IPS DF 6.9 (cell line): ENCODE measurements around the gene KLK15.

Experiments
- DNase-seq: peaks from one replicate; pipeline ENCODE4 v3.0.0-alpha.2; 2013; ENCODE audit warnings: low read depth, low spot score
- H3K27ac ChIP-seq: one replicate; pipeline ENCODE4 v1.5.1; 2013; ENCODE audit warnings: low read length, control low read depth
- H3K27me3 ChIP-seq: 2 replicates; pipeline ENCODE4 v1.6.1; 2013; ENCODE audit warnings: mild to moderate bottlenecking, low read length; ENCODE audit not compliant: control insufficient read depth, insufficient read depth
- H3K36me3 ChIP-seq: 2 replicates; pipeline ENCODE4 v1.6.1; 2013; ENCODE audit warnings: low read length; ENCODE audit not compliant: control insufficient read depth, insufficient read depth
- H3K4me1 ChIP-seq: 2 replicates; pipeline ENCODE4 v1.6.1; 2013; ENCODE audit warnings: low read length; ENCODE audit not compliant: control insufficient read depth, insufficient read depth
- H3K4me3 ChIP-seq: 2 replicates; pipeline ENCODE4 v1.5.1; 2013; ENCODE audit warnings: mild to moderate bottlenecking, low read length
- H3K9me3 ChIP-seq: 2 replicates; pipeline ENCODE4 v1.6.1; 2013; ENCODE audit warnings: low read length, inconsistent platforms; ENCODE audit not compliant: control insufficient read depth, insufficient read depth
- WGBS: extraction: QIAGEN DNeasy Blood & Tissue Kit; methylation state at CpG from one replicate; pipeline ENCODE4 v1.1.7; 2013; ENCODE audit warnings: mixed read lengths, missing lambda C conversion rate; ENCODE audit not compliant: insufficient read length, insufficient coverage; 5-methylcytosine and 5-hydroxymethylcytosine counted together

KLK15 gene

DNA sequence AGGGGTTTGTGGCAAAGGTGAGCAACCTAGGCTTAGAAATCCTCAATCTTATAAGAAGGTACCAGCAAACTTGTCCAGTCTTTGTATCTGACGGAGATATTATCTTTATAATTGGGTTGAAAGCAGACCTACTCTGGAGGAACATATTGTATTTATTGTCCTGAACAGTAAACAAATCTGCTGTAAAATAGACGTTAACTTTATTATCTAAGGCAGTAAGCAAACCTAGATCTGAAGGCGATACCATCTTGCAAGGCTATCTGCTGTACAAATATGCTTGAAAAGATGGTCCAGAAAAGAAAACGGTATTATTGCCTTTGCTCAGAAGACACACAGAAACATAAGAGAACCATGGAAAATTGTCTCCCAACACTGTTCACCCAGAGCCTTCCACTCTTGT is 36.1 kb upstream of the KLK15 start:
- no peaks in the 10 kb centered on the region for H3K4me1 ChIP-seq
- no CpG with 5 or more reads among the region's 4 CpGs for WGBS
- H3K36me3 ChIP-seq, result no peaks in the 10 kb centered on the region
- H3K27me3 ChIP-seq, result no peaks in the 10 kb centered on the region
- no peak overlapping the region for H3K4me3 ChIP-seq
- no peak overlapping the region for H3K27ac ChIP-seq
- H3K9me3 ChIP-seq, result no peaks in the 10 kb centered on the region; the same call in 1 of the 2 replicates
- DNase-seq, result no peak

DNA sequence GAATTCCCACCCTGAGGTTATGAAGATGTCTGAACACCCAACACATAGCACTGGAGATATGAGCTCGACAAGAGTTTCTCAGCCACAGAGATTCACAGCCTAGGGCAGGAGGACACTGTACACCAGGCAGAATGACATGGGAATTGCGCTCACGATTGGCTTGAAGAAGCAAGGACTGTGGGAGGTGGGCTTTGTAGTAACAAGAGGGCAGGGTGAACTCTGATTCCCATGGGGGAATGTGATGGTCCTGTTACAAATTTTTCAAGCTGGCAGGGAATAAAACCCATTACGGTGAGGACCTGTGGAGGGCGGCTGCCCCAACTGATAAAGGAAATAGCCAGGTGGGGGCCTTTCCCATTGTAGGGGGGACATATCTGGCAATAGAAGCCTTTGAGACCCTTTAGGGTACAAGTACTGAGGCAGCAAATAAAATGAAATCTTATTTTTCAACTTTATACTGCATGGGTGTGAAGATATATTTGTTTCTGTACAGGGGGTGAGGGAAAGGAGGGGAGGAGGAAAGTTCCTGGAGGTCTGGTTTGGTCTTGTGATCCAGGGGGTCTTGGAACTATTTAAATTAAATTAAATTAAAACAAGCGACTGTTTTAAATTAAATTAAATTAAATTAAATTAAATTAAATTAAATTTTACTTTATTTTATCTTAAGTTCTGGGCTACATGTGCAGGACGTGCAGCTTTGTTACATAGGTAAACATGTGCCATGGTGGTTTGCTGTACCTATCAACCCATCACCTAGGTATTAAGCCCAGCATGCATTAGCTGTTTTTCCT is 28.3 kb upstream of the KLK15 start:
- Histone ChIP-seq H3K36me3 (no peaks in the 10 kb centered on the region), H3K27ac (no peak overlapping the region), H3K4me3 (no peak overlapping the region), H3K9me3 (peaks cover 6% of the 10 kb centered on the region), H3K4me1 (no peaks in the 10 kb centered on the region), H3K27me3 (no peaks in the 10 kb centered on the region)
- no CpG with 5 or more reads among the region's 7 CpGs for WGBS
- DNase-seq, result no peak

DNA sequence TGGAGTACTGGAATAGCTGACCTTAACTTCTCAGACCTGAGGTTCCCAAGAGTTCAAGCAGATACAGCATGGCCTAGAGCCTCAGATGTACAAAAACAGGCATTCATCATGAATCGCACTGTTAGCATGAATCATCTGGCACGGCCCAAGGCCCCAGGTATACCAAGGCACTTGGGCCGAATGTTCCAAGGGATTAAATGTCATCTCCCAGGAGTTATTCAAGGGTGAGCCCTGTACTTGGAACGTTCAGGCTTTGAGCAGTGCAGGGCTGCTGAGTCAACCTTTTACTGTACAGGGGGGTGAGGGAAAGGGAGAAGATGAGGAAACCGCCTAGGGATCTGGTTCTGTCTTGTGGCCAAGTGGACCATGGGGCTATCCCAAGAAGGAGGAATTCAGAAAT is 27.6 kb upstream of the KLK15 start:
- no peak overlapping the region for H3K4me3 ChIP-seq
- H3K27ac ChIP-seq, result no peak overlapping the region
- H3K36me3 ChIP-seq, result no peaks in the 10 kb centered on the region
- H3K27me3 ChIP-seq, result no peaks in the 10 kb centered on the region
- no peaks in the 10 kb centered on the region for H3K4me1 ChIP-seq
- no CpG with 5 or more reads among the region's 5 CpGs for WGBS
- no peak for DNase-seq
- peaks cover 6% of the 10 kb centered on the region; the same call in 1 of the 2 replicates for H3K9me3 ChIP-seq

DNA sequence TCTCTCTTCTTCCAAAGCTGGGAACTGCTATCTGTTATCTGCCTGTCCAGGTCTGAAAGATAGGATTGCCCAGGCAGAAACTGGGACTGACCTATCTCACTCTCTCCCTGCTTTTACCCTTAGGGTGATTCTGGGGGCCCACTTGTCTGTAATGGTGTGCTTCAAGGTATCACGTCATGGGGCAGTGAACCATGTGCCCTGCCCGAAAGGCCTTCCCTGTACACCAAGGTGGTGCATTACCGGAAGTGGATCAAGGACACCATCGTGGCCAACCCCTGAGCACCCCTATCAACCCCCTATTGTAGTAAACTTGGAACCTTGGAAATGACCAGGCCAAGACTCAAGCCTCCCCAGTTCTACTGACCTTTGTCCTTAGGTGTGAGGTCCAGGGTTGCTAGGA is 26.5 kb upstream of the KLK15 start:
- no peak for DNase-seq
- Histone ChIP-seq H3K4me1 (no peaks in the 10 kb centered on the region), H3K27ac (no peak overlapping the region), H3K4me3 (no peak overlapping the region), H3K27me3 (no peaks in the 10 kb centered on the region), H3K9me3 (peaks cover 6% of the 10 kb centered on the region), H3K36me3 (no peaks in the 10 kb centered on the region)
- WGBS, result no CpG with 5 or more reads among the region's 4 CpGs

DNA sequence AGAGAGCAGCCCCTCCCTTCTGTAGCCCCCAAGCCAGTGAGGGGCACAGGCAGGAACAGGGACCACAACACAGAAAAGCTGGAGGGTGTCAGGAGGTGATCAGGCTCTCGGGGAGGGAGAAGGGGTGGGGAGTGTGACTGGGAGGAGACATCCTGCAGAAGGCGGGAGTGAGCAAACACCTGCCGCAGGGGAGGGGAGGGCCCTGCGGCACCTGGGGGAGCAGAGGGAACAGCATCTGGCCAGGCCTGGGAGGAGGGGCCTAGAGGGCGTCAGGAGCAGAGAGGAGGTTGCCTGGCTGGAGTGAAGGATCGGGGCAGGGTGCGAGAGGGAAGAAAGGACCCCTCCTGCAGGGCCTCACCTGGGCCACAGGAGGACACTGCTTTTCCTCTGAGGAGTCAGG is 25.5 kb upstream of the KLK15 start:
- no peak overlapping the region for H3K27ac ChIP-seq

DNA sequence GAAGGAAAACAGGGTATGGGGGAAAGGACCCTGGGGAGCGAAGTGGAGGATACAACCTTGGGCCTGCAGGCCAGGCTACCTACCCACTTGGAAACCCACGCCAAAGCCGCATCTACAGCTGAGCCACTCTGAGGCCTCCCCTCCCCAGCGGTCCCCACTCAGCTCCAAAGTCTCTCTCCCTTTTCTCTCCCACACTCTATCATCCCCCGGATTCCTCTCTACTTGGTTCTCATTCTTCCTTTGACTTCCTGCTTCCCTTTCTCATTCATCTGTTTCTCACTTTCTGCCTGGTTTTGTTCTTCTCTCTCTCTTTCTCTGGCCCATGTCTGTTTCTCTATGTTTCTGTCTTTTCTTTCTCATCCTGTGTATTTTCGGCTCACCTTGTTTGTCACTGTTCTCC is 24.0 kb upstream of the KLK15 start:
- Histone ChIP-seq H3K4me3 (no peak overlapping the region), H3K27me3 (no peaks in the 10 kb centered on the region), H3K9me3 (peaks cover 6% of the 10 kb centered on the region), H3K27ac (no peak overlapping the region), H3K36me3 (no peaks in the 10 kb centered on the region), H3K4me1 (no peaks in the 10 kb centered on the region)
- WGBS, result no CpG with 5 or more reads among the region's 6 CpGs
- DNase-seq, result no peak

More for the DNA sequence above, 25.5 kb upstream of the KLK15 start:
- WGBS, result no CpG with 5 or more reads among the region's 7 CpGs
- no peaks in the 10 kb centered on the region for H3K27me3 ChIP-seq
- H3K36me3 ChIP-seq, result no peaks in the 10 kb centered on the region
- H3K4me3 ChIP-seq, result no peak overlapping the region
- peaks cover 6% of the 10 kb centered on the region for H3K9me3 ChIP-seq
- H3K4me1 ChIP-seq, result no peaks in the 10 kb centered on the region
- no peak for DNase-seq

DNA sequence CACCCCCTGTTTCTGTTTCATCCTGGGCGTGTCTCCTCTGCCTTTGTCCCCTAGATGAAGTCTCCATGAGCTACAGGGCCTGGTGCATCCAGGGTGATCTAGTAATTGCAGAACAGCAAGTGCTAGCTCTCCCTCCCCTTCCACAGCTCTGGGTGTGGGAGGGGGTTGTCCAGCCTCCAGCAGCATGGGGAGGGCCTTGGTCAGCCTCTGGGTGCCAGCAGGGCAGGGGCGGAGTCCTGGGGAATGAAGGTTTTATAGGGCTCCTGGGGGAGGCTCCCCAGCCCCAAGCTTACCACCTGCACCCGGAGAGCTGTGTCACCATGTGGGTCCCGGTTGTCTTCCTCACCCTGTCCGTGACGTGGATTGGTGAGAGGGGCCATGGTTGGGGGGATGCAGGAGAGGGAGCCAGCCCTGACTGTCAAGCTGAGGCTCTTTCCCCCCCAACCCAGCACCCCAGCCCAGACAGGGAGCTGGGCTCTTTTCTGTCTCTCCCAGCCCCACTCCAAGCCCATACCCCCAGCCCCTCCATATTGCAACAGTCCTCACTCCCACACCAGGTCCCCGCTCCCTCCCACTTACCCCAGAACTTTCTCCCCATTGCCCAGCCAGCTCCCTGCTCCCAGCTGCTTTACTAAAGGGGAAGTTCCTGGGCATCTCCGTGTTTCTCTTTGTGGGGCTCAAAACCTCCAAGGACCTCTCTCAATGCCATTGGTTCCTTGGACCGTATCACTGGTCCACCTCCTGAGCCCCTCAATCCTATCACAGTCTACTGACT is 21.4 kb upstream of the KLK15 start, which contains the start of gene KLK3:
Gene KLK3 (plus strand): TSS at position 280 of the 775 bp plus-strand sequence. CDS start 41 bp downstream, at position 321.
- no peaks in the 10 kb centered on the region for H3K36me3 ChIP-seq
- H3K27me3 ChIP-seq, result peaks cover 2% of the 10 kb centered on the region; the same call in 1 of the 2 replicates
- H3K27ac ChIP-seq, result no peak within 1 kb of the TSS
- H3K4me1 ChIP-seq, result no peaks in the 10 kb centered on the region
- no peak for DNase-seq
- WGBS, result no CpG with 5 or more reads among the region's 9 CpGs
- H3K9me3 ChIP-seq, result peaks cover under 1% of the 10 kb centered on the region
- no peak within 1 kb of the TSS for H3K4me3 ChIP-seq

DNA sequence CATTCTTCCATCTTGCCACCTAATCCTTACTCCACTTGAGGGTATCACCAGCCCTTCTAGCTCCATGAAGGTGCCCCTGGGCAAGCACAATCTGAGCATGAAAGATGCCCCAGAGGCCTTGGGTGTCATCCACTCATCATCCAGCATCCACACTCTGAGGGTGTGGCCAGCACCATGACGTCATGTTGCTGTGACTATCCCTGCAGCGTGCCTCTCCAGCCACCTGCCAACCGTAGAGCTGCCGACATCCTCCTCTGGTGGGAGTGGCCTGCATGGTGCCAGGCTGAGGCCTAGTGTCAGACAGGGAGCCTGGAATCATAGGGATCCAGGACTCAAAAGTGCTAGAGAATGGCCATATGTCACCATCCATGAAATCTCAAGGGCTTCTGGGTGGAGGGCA is 18.2 kb upstream of the KLK15 start:
- peaks cover 2% of the 10 kb centered on the region; the same call in 1 of the 2 replicates for H3K27me3 ChIP-seq
- WGBS, result no CpG with 5 or more reads among the region's 4 CpGs

DNA sequence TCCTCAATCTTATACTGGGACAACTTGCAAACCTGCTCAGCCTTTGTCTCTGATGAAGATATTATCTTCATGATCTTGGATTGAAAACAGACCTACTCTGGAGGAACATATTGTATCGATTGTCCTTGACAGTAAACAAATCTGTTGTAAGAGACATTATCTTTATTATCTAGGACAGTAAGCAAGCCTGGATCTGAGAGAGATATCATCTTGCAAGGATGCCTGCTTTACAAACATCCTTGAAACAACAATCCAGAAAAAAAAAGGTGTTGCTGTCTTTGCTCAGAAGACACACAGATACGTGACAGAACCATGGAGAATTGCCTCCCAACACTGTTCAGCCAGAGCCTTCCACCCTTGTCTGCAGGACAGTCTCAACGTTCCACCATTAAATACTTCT is 17.4 kb upstream of the KLK15 start:
- no CpG with 5 or more reads among the region's 3 CpGs for WGBS
- no peaks in the 10 kb centered on the region for H3K4me1 ChIP-seq
- DNase-seq, result no peak
- H3K4me3 ChIP-seq, result no peak overlapping the region
- H3K27me3 ChIP-seq, result peaks cover 2% of the 10 kb centered on the region; the same call in 1 of the 2 replicates
- no peaks in the 10 kb centered on the region; the same call in 1 of the 2 replicates for H3K9me3 ChIP-seq
- H3K27ac ChIP-seq, result no peak overlapping the region
- no peaks in the 10 kb centered on the region for H3K36me3 ChIP-seq

More for the DNA sequence above, 18.2 kb upstream of the KLK15 start:
- no peak overlapping the region for H3K4me3 ChIP-seq
- no peaks in the 10 kb centered on the region for H3K4me1 ChIP-seq
- no peak overlapping the region for H3K27ac ChIP-seq
- no peak for DNase-seq
- H3K9me3 ChIP-seq, result no peaks in the 10 kb centered on the region; the same call in 1 of the 2 replicates
- H3K36me3 ChIP-seq, result no peaks in the 10 kb centered on the region

DNA sequence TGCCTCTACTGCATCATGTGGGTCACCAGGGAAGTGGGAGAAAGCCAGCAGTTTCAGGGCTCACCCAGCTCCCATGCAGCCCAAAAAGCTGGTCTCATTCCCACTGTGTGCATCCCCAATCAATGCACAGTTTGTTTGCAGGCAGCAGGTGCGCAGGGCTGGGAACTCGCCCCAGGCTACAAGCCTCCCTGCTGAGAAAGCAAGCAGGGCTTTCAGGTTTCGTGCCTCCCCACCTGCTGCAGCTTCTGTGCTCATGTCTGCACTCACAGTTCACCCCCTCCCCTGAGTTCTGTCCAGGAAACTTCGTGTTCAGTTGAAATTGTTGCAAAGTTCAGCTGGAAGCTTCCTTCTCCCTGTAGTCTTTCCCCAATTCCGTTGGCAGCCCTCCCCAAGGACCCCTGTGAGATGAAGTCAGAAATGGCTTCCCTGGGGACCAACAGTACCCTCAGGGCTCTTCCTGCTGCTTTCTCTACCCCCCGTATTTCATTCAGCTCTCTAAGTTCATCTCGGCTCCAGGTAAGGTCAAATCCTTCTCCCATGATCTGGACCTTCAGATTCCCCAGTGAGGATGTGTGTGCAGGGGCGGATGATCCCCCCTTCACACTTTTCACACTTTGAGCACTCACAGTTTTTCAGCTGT is 11.0 kb upstream of the KLK15 start:
- H3K27ac ChIP-seq, result no peak overlapping the region
- no peaks in the 10 kb centered on the region; the same call in 1 of the 2 replicates for H3K9me3 ChIP-seq
- H3K27me3 ChIP-seq, result no peaks in the 10 kb centered on the region
- no peak overlapping the region for H3K4me3 ChIP-seq
- DNase-seq, result no peak
- no CpG with 5 or more reads among the region's 8 CpGs for WGBS
- no peaks in the 10 kb centered on the region for H3K4me1 ChIP-seq
- no peaks in the 10 kb centered on the region for H3K36me3 ChIP-seq
